ENCODE measurements around the gene OGFOD2. TPM values are rescaled to one million over a fixed set of nuclear protein-coding genes. Genes with fewer than 3 reads are reported as not detected.

OGFOD2 gene
- total RNA-seq, 4 donors from 2014 or later, result 4.6 to 17.7 (median 5.7) TPM

DNA sequence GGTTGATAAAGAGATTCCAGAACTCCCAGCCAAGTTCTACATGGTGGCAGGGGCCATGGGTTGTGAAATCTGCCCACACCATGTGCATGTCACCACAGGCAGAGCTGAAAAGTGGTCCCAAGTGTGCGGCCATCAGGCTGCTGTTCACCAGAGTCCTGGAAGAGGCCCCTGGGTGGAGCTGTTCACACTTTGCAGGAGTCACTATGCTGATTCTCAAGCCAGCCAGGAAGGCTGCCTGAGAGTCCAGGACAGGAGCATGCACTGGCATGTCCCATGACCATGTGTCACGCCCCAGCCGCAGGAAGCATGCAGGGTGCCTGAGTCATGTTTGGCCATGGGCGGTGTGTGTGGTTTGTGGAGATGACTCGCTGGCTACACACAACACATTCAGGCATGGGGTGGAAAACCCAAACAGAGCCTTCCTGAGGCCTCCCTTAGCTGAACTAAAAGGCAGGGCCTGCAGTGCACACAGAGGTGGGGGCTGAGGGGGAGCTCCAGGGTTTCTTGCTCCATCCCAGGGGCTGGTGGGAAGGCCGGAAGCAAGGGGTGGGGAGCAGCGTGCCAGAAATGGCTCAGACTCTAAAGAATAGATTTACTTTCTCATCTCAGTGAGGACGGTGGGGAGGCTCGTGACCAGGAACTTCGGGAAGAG, 28.2 kb upstream of the OGFOD2 start:
- TF ChIP-seq CTCF (IDR thresholded peaks at IDR 0.05; ENCODE audit: low read depth), result no peak

GRCh38 chr12:122947352-122947792, 27.7 kb upstream of the OGFOD2 start:
- TF ChIP-seq CTCF (IDR thresholded peaks at IDR 0.05; ENCODE audit: low read depth), result no peak

DNA sequence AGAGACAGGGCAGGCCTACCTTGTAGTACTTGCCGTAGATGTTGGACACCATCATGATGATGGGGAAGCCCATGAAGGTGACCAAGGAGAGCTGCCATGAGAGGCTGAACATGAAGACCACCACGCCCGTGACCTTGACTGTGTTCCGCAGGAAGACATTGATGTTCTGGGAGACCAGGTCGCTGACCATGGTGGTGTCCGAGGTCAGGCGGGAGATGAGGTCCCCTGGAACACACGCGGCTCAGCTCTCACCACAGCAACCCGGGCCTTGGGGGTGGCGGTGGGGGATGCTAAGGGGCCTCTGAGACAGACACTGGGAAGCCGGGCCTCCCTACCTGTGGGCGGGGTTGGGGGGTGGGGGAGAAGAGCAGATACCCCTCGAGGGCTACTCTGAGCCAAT, 26.4 kb upstream of the OGFOD2 start:
- no peak for TF ChIP-seq CTCF (IDR thresholded peaks at IDR 0.05; ENCODE audit: low read depth)

- TF ChIP-seq CTCF (IDR thresholded peaks at IDR 0.05; ENCODE audit: low read depth), result no peak
These were observed 25.6 kb upstream of the OGFOD2 start for GRCh38 chr12:122949405-122949804.

GRCh38 chr12:122949816-122950675, 25.0 kb upstream of the OGFOD2 start:
- TF ChIP-seq CTCF (IDR thresholded peaks at IDR 0.05; ENCODE audit: low read depth), result no peak

DNA sequence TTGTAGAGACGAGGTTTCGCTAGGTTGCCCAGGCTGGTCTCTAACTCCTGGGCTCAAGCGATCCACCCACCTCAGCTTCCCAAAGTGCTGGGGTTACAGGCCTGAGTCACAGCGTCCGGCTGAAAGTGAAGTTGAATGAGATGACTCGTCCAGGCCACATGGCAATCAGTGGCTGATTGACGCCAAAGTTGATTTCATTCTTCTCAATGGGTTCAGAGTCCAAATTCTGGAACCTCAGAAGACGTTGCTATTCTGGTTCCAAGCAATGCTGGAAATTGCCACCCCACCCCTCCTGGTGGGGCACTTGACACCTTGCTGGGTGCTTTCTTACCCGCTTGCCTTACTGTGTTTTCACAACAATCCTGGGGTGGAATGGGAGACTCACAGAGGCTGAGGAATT, 23.6 kb upstream of the OGFOD2 start:
- TF ChIP-seq CTCF (IDR thresholded peaks at IDR 0.05; ENCODE audit: low read depth), result no peak

All from subcutaneous adipose tissue (tissue), 4 donors.